HepG2 (cell line): Measurements from ENCODE around the gene COL9A3. TPM values are rescaled to one million over a fixed set of nuclear protein-coding genes. Genes with fewer than 3 reads are reported as not detected.
A peak's percentile ranks its signal among the peaks of the same experiment; 100 is the strongest.

Source experiments
- ARID2 ChIP-seq: sonication (generic); formaldehyde crosslinking; IDR thresholded peaks from 2 replicates; pipeline ENCODE4 v1.8.1; 2022; ENCODE audit warnings: mild to moderate bottlenecking, missing genetic modification reagents, borderline replicate concordance
- GTF2F1 ChIP-seq: fragments of 150-350 bp; IDR thresholded peaks from 2 replicates; pipeline ENCODE4 v1.6.1; 2014; ENCODE audit warnings: low read length
- HBP1 ChIP-seq: IDR thresholded peaks from 2 replicates; pipeline ENCODE4 v1.6.1; 2016; ENCODE audit warnings: low read depth, control low read depth
- KLF16 ChIP-seq, 2 experiments: sonication (generic) in 1 of 2; formaldehyde crosslinking in 1 of 2; IDR thresholded peaks; 2 replicates each; pipeline versions ENCODE4 v1.6.1 to v1.8.0; 2016 to 2023; ENCODE audit warnings: missing genetic modification reagents in 2 of 2, missing compliant biosample characterization in 1 of 2
- MAFG ChIP-seq: sonication (generic); formaldehyde crosslinking; IDR thresholded peaks from 2 replicates; pipeline ENCODE4 v1.5.1; 2020; ENCODE audit warnings: mild to moderate bottlenecking, missing genetic modification reagents
- MAFK ChIP-seq, 2 experiments: IDR thresholded peaks in 1 of 2; conservative IDR thresholded peaks in 1 of 2; 2 replicates each; pipeline ENCODE4 v1.6.1; 2011; ENCODE audit warnings: improper control_type of control experiment in 2 of 2, low read length in 2 of 2
- NFRKB ChIP-seq: fragments of 450-650 bp; IDR thresholded peaks from 2 replicates; pipeline ENCODE4 v1.6.1; 2017
- REL ChIP-seq: sonication (generic); formaldehyde crosslinking; conservative IDR thresholded peaks from 2 replicates; pipeline ENCODE4 v1.8.0; 2022; ENCODE audit warnings: mild to moderate bottlenecking, missing genetic modification reagents, moderate library complexity
- SAP130 ChIP-seq: IDR thresholded peaks from 2 replicates; pipeline ENCODE4 v1.6.1; 2016; ENCODE audit warnings: low read depth
- TCF7 ChIP-seq: sonication (generic); IDR thresholded peaks from 2 replicates; pipeline ENCODE4 v1.6.1; 2016; ENCODE audit warnings: antibody characterized with exemption, low read depth
- THAP9 ChIP-seq: sonication (generic); formaldehyde crosslinking; IDR thresholded peaks from 2 replicates; pipeline ENCODE4; 2020; ENCODE audit warnings: missing genetic modification reagents, mild to moderate bottlenecking, borderline replicate concordance
- ZBTB26 ChIP-seq: IDR thresholded peaks from 2 replicates; pipeline ENCODE4 v1.6.1; 2016; ENCODE audit warnings: missing compliant biosample characterization, missing genetic modification reagents, borderline replicate concordance
- ZBTB34 ChIP-seq: sonication (generic); formaldehyde crosslinking; IDR thresholded peaks from 2 replicates; pipeline ENCODE4 v1.8.0; 2022; ENCODE audit warnings: mild to moderate bottlenecking, missing genetic modification reagents
- ZBTB8A ChIP-seq: sonication (generic); formaldehyde crosslinking; IDR thresholded peaks from 2 replicates; pipeline ENCODE4 v1.4.0; 2020; ENCODE audit warnings: mild to moderate bottlenecking, low read depth, missing genetic modification reagents, borderline replicate concordance
- ZNF121 ChIP-seq: sonication (generic); formaldehyde crosslinking; IDR thresholded peaks from 2 replicates; pipeline ENCODE4 v1.5.0; 2020; ENCODE audit warnings: mild to moderate bottlenecking, missing genetic modification reagents
- ZNF20 ChIP-seq: sonication (generic); formaldehyde crosslinking; IDR thresholded peaks from 2 replicates; pipeline ENCODE4 v1.4.0; 2020; ENCODE audit warnings: mild to moderate bottlenecking, moderate library complexity, missing genetic modification reagents
- ZNF230 ChIP-seq: sonication (generic); formaldehyde crosslinking; IDR thresholded peaks from 2 replicates; pipeline ENCODE4 v1.4.0; 2020; ENCODE audit warnings: mild to moderate bottlenecking, missing genetic modification reagents
- ZNF468 ChIP-seq: sonication (generic); formaldehyde crosslinking; IDR thresholded peaks from 2 replicates; pipeline ENCODE4 v1.8.0; 2022; ENCODE audit warnings: mild to moderate bottlenecking, moderate library complexity, missing genetic modification reagents
- ZNF547 ChIP-seq: sonication (generic); formaldehyde crosslinking; IDR thresholded peaks from 2 replicates; pipeline ENCODE4 v1.5.1; 2020; ENCODE audit warnings: mild to moderate bottlenecking, missing genetic modification reagents
- ZNF558 ChIP-seq: sonication (generic); formaldehyde crosslinking; IDR thresholded peaks from 2 replicates; pipeline ENCODE4 v1.9.0; 2022; ENCODE audit warnings: mild to moderate bottlenecking, missing genetic modification reagents, borderline replicate concordance
- ZNF580 ChIP-seq: IDR thresholded peaks from 2 replicates; pipeline ENCODE4 v1.6.1; 2016; ENCODE audit warnings: low read depth, borderline replicate concordance
- ZNF83 ChIP-seq: sonication (generic); formaldehyde crosslinking; IDR thresholded peaks from 2 replicates; pipeline ENCODE4 v1.4.0; 2020; ENCODE audit warnings: missing genetic modification reagents, mild to moderate bottlenecking, borderline replicate concordance
- polyA plus RNA-seq, 8 experiments: library from polyadenylated mRNA; depleted of rRNA in 3 of 8; stranded (reverse) in 7 of 8; unstranded in 1 of 8; fragments of >200 nt; fragmentation: Illumina TruSeq in 4 of 8; extraction: Trizol in 4 of 8; gene quantifications; 2 replicates each; pipeline versions ENCODE4 v1.2.1 to v1.2.3, GENCODE V29; 2011 to 2016; ENCODE audit warnings: low read depth in 4 of 8, missing spikeins in 1 of 8, mixed read lengths in 1 of 8; ENCODE audit not compliant: insufficient read depth in 1 of 8
- total RNA-seq, 5 experiments: library from RNA; depleted of rRNA; stranded (reverse); fragments of >200 nt; fragmentation: Illumina TruSeq; extraction: Trizol; gene quantifications; 2 replicates each; pipeline ENCODE4 v1.2.3, GENCODE V29; 2016; ENCODE audit warnings: low read depth in 1 of 5

COL9A3 gene
- total and polyA plus RNA-seq, 2 of the 13 experiments (the other 11 are each of a cell fraction or from before 2014, with no cell fraction given), result 155 to 204 TPM

GRCh38 chr20:62822788-62823651 lies 6.2 kb downstream of the COL9A3 start (continued):
- TF ChIP-seq HBP1 (CRISPR knock-in tag), result no peak; the same call in 1 of the 2 replicates
- no peak for TF ChIP-seq MAFK (conservative IDR thresholded peaks at IDR 0.05 in 1 of 2, IDR thresholded peaks at IDR 0.05 in 1 of 2; ENCODE audit: low read length in 2 of 2)
- TF ChIP-seq ARID2 (CRISPR knock-in tag), result no peak
- TF ChIP-seq ZNF121, result peak; percentile 97
- peak; percentile 97 for TF ChIP-seq ZNF580 (CRISPR knock-in tag)
- TF ChIP-seq THAP9 (CRISPR knock-in tag), result no peak; the same call in 1 of the 2 replicates
- no peak for TF ChIP-seq ZBTB8A (CRISPR knock-in tag)
- no peak for TF ChIP-seq ZNF468 (CRISPR knock-in tag)
- peak in 1 of 2 experiments; percentile 95; a peak in 1 of 4 replicates for TF ChIP-seq KLF16 (CRISPR knock-in tag; IDR thresholded peaks at IDR 0.05)
- TF ChIP-seq GTF2F1, result no peak
- TF ChIP-seq ZBTB34 (CRISPR knock-in tag), result no peak
- no peak for TF ChIP-seq TCF7
- TF ChIP-seq REL (CRISPR knock-in tag), result no peak
- TF ChIP-seq ZNF20 (CRISPR knock-in tag), result no peak
- TF ChIP-seq NFRKB, result no peak
- TF ChIP-seq ZNF230, result peak; percentile 67; the same call in 1 of the 2 replicates
- peak; percentile 97 for TF ChIP-seq SAP130 (CRISPR knock-in tag)
- TF ChIP-seq ZBTB26 (CRISPR knock-in tag), result peak; percentile 59; the same call in 1 of the 2 replicates
- TF ChIP-seq MAFG (CRISPR knock-in tag), result no peak
- TF ChIP-seq ZNF558 (CRISPR knock-in tag), result 0 out of 2 replicates have a peak, but pooled peaks have one; percentile 50
- TF ChIP-seq ZNF547 (CRISPR knock-in tag), result peak; percentile 65; the same call in 1 of the 2 replicates
- no peak for TF ChIP-seq ZNF83 (CRISPR knock-in tag)
